Lung (tissue), 12 donors: ENCODE measurements around the gene ILK. TPM values are rescaled to one million over a fixed set of nuclear protein-coding genes. Genes with fewer than 3 reads are reported as not detected.

Experiments
- ATAC-seq: fragments of 200-7000 bp; cut with Tn5 transposase; one replicate; pipeline ENCODE4 v1.9.1; 2020; ENCODE audit warnings: moderate number of reproducible peaks; ENCODE audit not compliant: insufficient read depth, low FRiP score
- DNase-seq, 3 donors: peaks; one replicate each; pipeline ENCODE4 v3.0.0-alpha.2; 2013 to 2017
- H3K27ac ChIP-seq, 2 donors: one replicate each; pipeline ENCODE4 v1.5.1; 2013; ENCODE audit warnings: mild to moderate bottlenecking in 2 of 2, moderate library complexity in 2 of 2, control low read depth in 1 of 2, inconsistent platforms in 1 of 2, low read depth in 1 of 2, low read length in 1 of 2
- H3K27me3 ChIP-seq, 3 donors: one replicate each; pipeline ENCODE4 v1.5.1; 2013; ENCODE audit warnings: low read length in 2 of 3; ENCODE audit not compliant: control insufficient read depth in 3 of 3, insufficient read depth in 3 of 3
- H3K36me3 ChIP-seq, 4 donors: one replicate each; pipeline ENCODE4 v1.5.1; 2013; ENCODE audit warnings: low read length in 4 of 4, mild to moderate bottlenecking in 1 of 4, moderate library complexity in 1 of 4; ENCODE audit not compliant: control insufficient read depth in 4 of 4, insufficient read depth in 4 of 4
- H3K4me1 ChIP-seq, 5 donors: one replicate each; pipeline ENCODE4 v1.5.1; 2013; ENCODE audit warnings: low read length in 5 of 5, mild to moderate bottlenecking in 2 of 5, moderate library complexity in 1 of 5; ENCODE audit not compliant: control insufficient read depth in 5 of 5, insufficient read depth in 5 of 5
- H3K4me3 ChIP-seq: one replicate; pipeline ENCODE4 v1.5.1; 2013; ENCODE audit warnings: mild to moderate bottlenecking, control low read depth, moderate library complexity
- H3K9ac ChIP-seq, 2 donors: one replicate each; pipeline ENCODE4 v1.5.1; 2013; ENCODE audit warnings: low read length in 2 of 2, control low read depth in 1 of 2; ENCODE audit not compliant: insufficient read depth in 1 of 2
- H3K9me3 ChIP-seq, 4 donors: one replicate each; pipeline ENCODE4 v1.5.1; 2013; ENCODE audit warnings: low read length in 3 of 4, mild to moderate bottlenecking in 1 of 4, moderate library complexity in 1 of 4; ENCODE audit not compliant: control insufficient read depth in 4 of 4, insufficient read depth in 3 of 4
- WGBS, 2 donors: extraction: QIAGEN DNeasy Blood & Tissue Kit; methylation state at CpG; one replicate each; pipeline ENCODE4 v1.1.7; 2013; 5-methylcytosine and 5-hydroxymethylcytosine counted together
- polyA plus RNA-seq, 2 donors: library from polyadenylated mRNA; stranded (reverse); fragments of 200-250 nt; gene quantifications; one replicate each; pipeline ENCODE4 v1.2.1, GENCODE V29; 2013
- total RNA-seq, 2 donors: library from RNA; depleted of rRNA in 1 of 2; stranded (reverse); fragments of >200 nt in 1 of 2; gene quantifications; one replicate each; pipeline ENCODE4 v1.2.1, GENCODE V29; 2014 to 2021
- TF ChIP-seq, protein P1 (sequence below): IDR thresholded peaks from 2 replicates; pipeline ENCODE4 v1.5.1; 2012; ENCODE audit warnings: mild to moderate bottlenecking; ENCODE audit errors: control extremely low read depth, extremely low read depth
- donor health status: control.
- donor health status: control.
- donor health status: Bipolar disorder and iron deficiency.
- donor health status: healthy.
- donor health status: DM: yes; HTN: yes; CAD: no.

Gene ILK
- total and polyA plus RNA-seq, 4 donors, result 91.1 to 147 (median 136) TPM

DNA sequence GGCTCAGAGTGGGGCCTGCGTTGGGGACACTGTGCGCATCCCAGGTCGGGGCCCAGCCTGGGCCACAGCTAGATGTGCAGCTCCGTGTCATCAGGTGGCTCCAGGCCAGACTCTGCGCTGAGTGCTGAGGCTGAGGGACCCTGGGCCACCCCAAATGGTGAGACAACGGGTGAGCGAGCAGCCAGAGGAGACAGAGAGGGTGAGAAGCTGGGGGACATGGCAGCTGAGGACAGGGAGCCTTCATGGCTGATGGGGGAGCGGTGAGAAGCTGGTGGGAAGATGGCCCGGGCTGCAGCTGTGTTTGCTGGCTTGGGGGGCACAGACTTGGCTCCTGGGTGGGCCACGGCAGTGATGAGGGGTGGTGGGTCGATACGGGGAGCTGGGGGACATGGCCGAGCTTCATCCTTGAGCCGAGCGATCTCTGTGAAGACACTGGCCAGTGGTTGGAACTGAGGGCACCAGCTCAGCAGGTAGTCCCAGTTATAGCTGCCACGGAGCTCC, 18.2 kb downstream of the ILK start:
- no peak overlapping the region for H3K9ac ChIP-seq
- H3K4me1 ChIP-seq, result peaks cover 0 to 23% (median 11%) of the 10 kb centered on the region in 5 donors
- 90 to 92% methylated on average over 16 of the region's 16 CpGs for WGBS, 2 donors
- no peaks in the 10 kb centered on the region for H3K9me3 ChIP-seq
- H3K36me3 ChIP-seq, result peaks cover 0 to 39% (median 22%) of the 10 kb centered on the region in 4 donors
- ATAC-seq, result no peak
- H3K27me3 ChIP-seq, result no peaks in the 10 kb centered on the region
- TF ChIP-seq, protein P1, sequence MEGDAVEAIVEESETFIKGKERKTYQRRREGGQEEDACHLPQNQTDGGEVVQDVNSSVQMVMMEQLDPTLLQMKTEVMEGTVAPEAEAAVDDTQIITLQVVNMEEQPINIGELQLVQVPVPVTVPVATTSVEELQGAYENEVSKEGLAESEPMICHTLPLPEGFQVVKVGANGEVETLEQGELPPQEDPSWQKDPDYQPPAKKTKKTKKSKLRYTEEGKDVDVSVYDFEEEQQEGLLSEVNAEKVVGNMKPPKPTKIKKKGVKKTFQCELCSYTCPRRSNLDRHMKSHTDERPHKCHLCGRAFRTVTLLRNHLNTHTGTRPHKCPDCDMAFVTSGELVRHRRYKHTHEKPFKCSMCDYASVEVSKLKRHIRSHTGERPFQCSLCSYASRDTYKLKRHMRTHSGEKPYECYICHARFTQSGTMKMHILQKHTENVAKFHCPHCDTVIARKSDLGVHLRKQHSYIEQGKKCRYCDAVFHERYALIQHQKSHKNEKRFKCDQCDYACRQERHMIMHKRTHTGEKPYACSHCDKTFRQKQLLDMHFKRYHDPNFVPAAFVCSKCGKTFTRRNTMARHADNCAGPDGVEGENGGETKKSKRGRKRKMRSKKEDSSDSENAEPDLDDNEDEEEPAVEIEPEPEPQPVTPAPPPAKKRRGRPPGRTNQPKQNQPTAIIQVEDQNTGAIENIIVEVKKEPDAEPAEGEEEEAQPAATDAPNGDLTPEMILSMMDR, result no peak
- no peak overlapping the region for H3K4me3 ChIP-seq
- no peak for DNase-seq
- H3K27ac ChIP-seq, result no peak overlapping the region

- Histone ChIP-seq H3K27ac (no peak overlapping the region), H3K27me3 (no peaks in the 10 kb centered on the region), H3K9ac (no peak overlapping the region), H3K36me3 (peaks cover 0 to 45% (median 25%) of the 10 kb centered on the region in 4 donors), H3K9me3 (no peaks in the 10 kb centered on the region), H3K4me1 (peaks cover 0 to 21% (median 7%) of the 10 kb centered on the region in 5 donors), H3K4me3 (no peak overlapping the region)
- DNase-seq (no peak), ATAC-seq (no peak)
- TF ChIP-seq, protein P1, result no peak
- WGBS, 2 donors, result 88 to 91% methylated on average over 24 of the region's 24 CpGs
Observed at GRCh38 chr11:6622261-6623171, 18.9 kb downstream of the ILK start.

- WGBS, 2 donors, result 88 to 94% methylated on average over 31 of the region's 31 CpGs
- DNase-seq (no peak), ATAC-seq (no peak)
- no peaks in the 10 kb centered on the region for H3K9me3 ChIP-seq
- TF ChIP-seq, protein P1, result no peak
- H3K4me3 ChIP-seq, result no peak overlapping the region
- H3K4me1 ChIP-seq, result peaks cover 0 to 10% (median 0%) of the 10 kb centered on the region in 5 donors
- peaks cover 0 to 55% (median 29%) of the 10 kb centered on the region in 4 donors for H3K36me3 ChIP-seq
- no peak overlapping the region for H3K27ac ChIP-seq
- no peaks in the 10 kb centered on the region for H3K27me3 ChIP-seq
- H3K9ac ChIP-seq, result no peak overlapping the region
Observed at GRCh38 chr11:6623391-6624363, 20.1 kb downstream of the ILK start.
